K562 (cell line): ENCODE measurements around the gene PPP1CC. TPM values are rescaled to one million over a fixed set of nuclear protein-coding genes. Genes with fewer than 3 reads are reported as not detected.

Source experiments
- ATAC-seq: fragments of 200-7000 bp; cut with Tn5 transposase; 3 replicates; pipeline ENCODE4 v1.9.1; 2020; ENCODE audit warnings: moderate library complexity
- BruUV-seq: library from RNA; stranded (reverse); fragments of 400-500 nt; replicated peaks from 2 replicates; lab custom pipeline; 2021; lab: Mats Ljungman, UMichigan
- CTCF ChIA-PET: fragments of 300-600 bp; formaldehyde crosslinking; extraction: SDS; loops from one replicate; lab custom pipeline; 2021; ENCODE audit warnings: low intra/inter-chr PET ratio; lab: Yijun Ruan, JAX
- POLR2A ChIA-PET: fragments of 300-600, 350-650 bp; sonication (Branson Sonifier 250); formaldehyde crosslinking; extraction: SDS; loops from one replicate; lab custom pipeline; 2021; ENCODE audit warnings: antibody characterized with exemption, inconsistent platforms; lab: Yijun Ruan, JAX
- DNase-seq, 4 experiments: peaks; one replicate each; pipeline versions ENCODE4 v3.0.0 to v3.0.0-alpha.2; 2011 to 2018; ENCODE audit warnings: low spot score in 3 of 4, mixed read lengths in 3 of 4; ENCODE audit errors: extremely low read depth in 1 of 4
- FAIRE-seq: peaks from 2 replicates; lab custom pipeline; 2011; peaks lifted over from hg19 to GRCh38; lab: Jason Lieb, UNC
- H2AFZ ChIP-seq: 2 replicates; pipeline ENCODE4 v1.6.0; 2011; ENCODE audit warnings: low read depth, low read length, control low read depth, inconsistent platforms
- H3K27ac ChIP-seq: fragments of 200-600 bp; 3 replicates; pipeline ENCODE4 v1.8.0; 2011; ENCODE audit warnings: low read depth, mild to moderate bottlenecking, control low read depth, inconsistent platforms, low read length, moderate library complexity, mixed read lengths; ENCODE audit errors: extremely low read depth
- H3K27me3 ChIP-seq, 2 experiments: fragments of 300-600 bp in 1 of 2; 2 replicates in 1 of 2; 3 replicates in 1 of 2; pipeline versions ENCODE4 v1.6.0 to v1.8.0; 2011; ENCODE audit warnings: inconsistent platforms in 2 of 2, low read length in 2 of 2, mild to moderate bottlenecking in 1 of 2, mixed read lengths in 1 of 2, moderate library complexity in 1 of 2; ENCODE audit not compliant: control insufficient read depth in 2 of 2, insufficient read depth in 2 of 2
- H3K36me3 ChIP-seq: fragments of 300-600 bp; 3 replicates; pipeline ENCODE4 v1.8.0; 2011; ENCODE audit warnings: mild to moderate bottlenecking, low read length, inconsistent platforms; ENCODE audit not compliant: control insufficient read depth, insufficient read depth
- H3K4me1 ChIP-seq, 2 experiments: fragments of 200-600 bp in 1 of 2; replicated peaks in 1 of 2; 2 replicates in 1 of 2; 3 replicates in 1 of 2; pipeline versions ENCODE4 v1.5.1 to v1.8.0; 2011; ENCODE audit warnings: inconsistent platforms in 2 of 2, low read length in 2 of 2, mild to moderate bottlenecking in 1 of 2, mixed read lengths in 1 of 2, moderate library complexity in 1 of 2; ENCODE audit not compliant: control insufficient read depth in 2 of 2, insufficient read depth in 2 of 2
- H3K4me2 ChIP-seq: 2 replicates; pipeline ENCODE4 v1.6.1; 2011; ENCODE audit warnings: low read length, control low read depth, inconsistent platforms, mixed read lengths; ENCODE audit not compliant: insufficient read depth
- H3K4me3 ChIP-seq: fragments of 200-600 bp; sonication (generic), shearing (Covaris generic); 2 replicates; pipeline ENCODE4 v1.5.1; 2016; ENCODE audit warnings: control low read depth, inconsistent platforms
- H3K79me2 ChIP-seq: fragments of 200-600 bp; 3 replicates; pipeline ENCODE4 v1.8.0; 2011; ENCODE audit warnings: low read length, inconsistent platforms; ENCODE audit not compliant: control insufficient read depth, insufficient read depth
- H3K9ac ChIP-seq, 2 experiments: 2 replicates each; pipeline versions ENCODE4 v1.6.0 to v1.6.1; 2011; ENCODE audit warnings: low read depth in 2 of 2, low read length in 2 of 2, control low read depth in 1 of 2, inconsistent platforms in 1 of 2, mild to moderate bottlenecking in 1 of 2, mixed read lengths in 1 of 2; ENCODE audit not compliant: insufficient read depth in 1 of 2
- H3K9me1 ChIP-seq: one replicate; pipeline ENCODE4 v1.6.0; 2011; ENCODE audit warnings: inconsistent platforms, mild to moderate bottlenecking, low read length, moderate library complexity; ENCODE audit not compliant: control insufficient read depth, insufficient read depth
- H3K9me3 ChIP-seq: replicated peaks from 2 replicates; pipeline ENCODE4 v1.5.1; 2011; ENCODE audit warnings: low read depth, low read length, inconsistent platforms; ENCODE audit not compliant: control insufficient read depth, insufficient read depth
- H4K20me1 ChIP-seq: replicated peaks from 2 replicates; pipeline ENCODE4 v1.6.1; 2011; ENCODE audit warnings: low read length, inconsistent platforms, mixed read lengths; ENCODE audit not compliant: control insufficient read depth, insufficient read depth
- MCM7 ChIP-seq, 2 experiments: fragments of 450-650 bp; IDR thresholded peaks; 2 replicates each; pipeline ENCODE4 v1.6.1; 2016 to 2018
- ZNF121 ChIP-seq: sonication (generic); formaldehyde crosslinking; conservative IDR thresholded peaks from 2 replicates; pipeline ENCODE4 v1.8.0; 2022; ENCODE audit warnings: missing genetic modification reagents
- ZNF232 ChIP-seq: sonication (generic); formaldehyde crosslinking; IDR thresholded peaks from 2 replicates; pipeline ENCODE4 v1.8.0; 2022; ENCODE audit warnings: mild to moderate bottlenecking, missing genetic modification reagents
- ZNF24 ChIP-seq: fragments of 450-650 bp; IDR thresholded peaks from 2 replicates; pipeline ENCODE4 v1.6.1; 2016
- WGBS: fragments of 100-300 bp; shearing (Covaris generic); methylation state at CpG from one replicate; pipeline ENCODE4 v1.1.6; 2016; ENCODE audit warnings: low coverage, mixed read lengths; ENCODE audit not compliant: insufficient coverage; ENCODE audit errors: missing lambda C conversion rate; 5-methylcytosine and 5-hydroxymethylcytosine counted together
- in situ Hi-C: fragments of 300-500 bp; cut with MboI; formaldehyde crosslinking; loops from 4 replicates; pipeline ENCODE4 v1.15.0; 2018; ENCODE audit warnings: inconsistent platforms, mixed read lengths
- intact Hi-C: fragments of 100-400 bp; cut with micrococcal nuclease; formaldehyde crosslinking; loops from 2 replicates; pipeline ENCODE4 v1.14.2; 2022
- polyA plus RNA-seq, 8 experiments: library from polyadenylated mRNA; depleted of rRNA in 4 of 8; stranded (reverse) in 5 of 8; unstranded in 3 of 8; fragments of >200 nt; fragmentation: Nextera tagmentation in 2 of 8; fragmentation: Illumina TruSeq in 1 of 8; extraction: Ambion mirVana in 2 of 8; extraction: Trizol in 1 of 8; gene quantifications; 2 replicates each; pipeline versions ENCODE4 v1.2.1 to v1.2.3, GENCODE V29; 2011 to 2014; ENCODE audit warnings: inconsistent platforms in 1 of 8, missing spikeins in 1 of 8
- total RNA-seq, 7 experiments: library from RNA; depleted of rRNA in 6 of 7; stranded (reverse); fragments of >200 nt in 6 of 7; fragmentation: Illumina TruSeq in 2 of 7; extraction: Trizol in 2 of 7; gene quantifications; 2 replicates each; pipeline versions ENCODE4 v1.2.1 to v1.2.3, GENCODE V29; 2011 to 2021; ENCODE audit warnings: low replicate concordance in 1 of 7
- TF ChIP-seq, protein P1 (sequence below): fragments of 250-450 bp; sonication (Bioruptor Pico); IDR thresholded peaks from 2 replicates; pipeline ENCODE4 v1.4.0; 2020; ENCODE audit warnings: mild to moderate bottlenecking, moderate library complexity

The PPP1CC gene
- total and polyA plus RNA-seq, 9 of the 15 experiments (the other 6 are each of a cell fraction or from before 2014, with no cell fraction given), result 67.4 to 286 (median 195) TPM

DNA sequence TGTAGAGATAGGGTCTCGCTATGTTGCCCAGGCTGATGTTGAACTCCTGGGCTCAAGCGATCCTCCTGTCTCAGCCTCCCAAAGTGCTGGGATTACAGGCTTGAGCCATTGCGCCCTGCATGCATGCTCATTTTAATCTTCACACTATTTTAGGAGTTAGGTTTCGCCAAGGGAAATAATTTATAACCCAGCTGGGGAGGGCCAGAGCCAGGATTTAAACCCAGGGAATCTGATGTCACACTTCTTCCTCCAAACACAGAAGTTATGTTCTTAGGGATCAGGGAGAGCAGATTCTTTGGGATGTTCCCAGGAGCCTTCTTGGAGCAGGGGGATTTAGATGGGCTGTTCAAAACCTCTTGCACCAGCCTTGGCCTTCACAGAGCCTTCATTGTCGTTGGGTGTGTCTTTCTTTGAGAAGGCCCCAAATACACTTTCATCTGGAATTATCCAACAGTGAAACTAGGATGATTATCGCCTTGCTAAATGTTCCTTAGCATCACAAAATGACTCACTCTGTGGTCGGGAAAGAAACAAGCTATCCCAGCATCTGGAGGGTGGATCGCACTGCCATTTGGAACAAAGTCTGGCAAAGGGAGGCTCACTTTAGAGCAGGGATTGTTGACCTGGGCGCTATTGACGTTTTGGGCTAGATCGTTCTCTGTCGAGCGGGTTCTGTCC lies 8.2 kb upstream of the PPP1CC start:
- POLR2A ChIA-PET, result no interaction called here
- 33% methylated on average over 11 of the region's 13 CpGs for WGBS

More for the DNA sequence above, 8.2 kb upstream of the PPP1CC start:
- CTCF ChIA-PET, result no interaction called here
- Histone ChIP-seq H3K9me3 (no peaks in the 10 kb centered on the region), H3K4me1 (no peaks in the 10 kb centered on the region), H3K27me3 (no peaks in the 10 kb centered on the region), H3K9ac (no peak overlapping the region), H3K9me1 (no peaks in the 10 kb centered on the region), H3K4me2 (no peak overlapping the region), H3K27ac (no peak overlapping the region), H4K20me1 (no peaks in the 10 kb centered on the region), H2AFZ (no peak overlapping the region), H3K4me3 (no peak overlapping the region), H3K79me2 (no peaks in the 10 kb centered on the region), H3K36me3 (no peaks in the 10 kb centered on the region)
- in situ Hi-C loops, result no loop called here
- no peak for FAIRE-seq
- intact Hi-C loops, result no loop called here
- no peak for DNase-seq
- BruUV-seq, result no TSS peak
- peak; percentile 80 for TF ChIP-seq ZNF121 (CRISPR knock-in tag)
- no peak for TF ChIP-seq ZNF232 (CRISPR knock-in tag)
- no peak for TF ChIP-seq MCM7 (IDR thresholded peaks at IDR 0.05)
- no peak for TF ChIP-seq ZNF24
- TF ChIP-seq, protein P1, sequence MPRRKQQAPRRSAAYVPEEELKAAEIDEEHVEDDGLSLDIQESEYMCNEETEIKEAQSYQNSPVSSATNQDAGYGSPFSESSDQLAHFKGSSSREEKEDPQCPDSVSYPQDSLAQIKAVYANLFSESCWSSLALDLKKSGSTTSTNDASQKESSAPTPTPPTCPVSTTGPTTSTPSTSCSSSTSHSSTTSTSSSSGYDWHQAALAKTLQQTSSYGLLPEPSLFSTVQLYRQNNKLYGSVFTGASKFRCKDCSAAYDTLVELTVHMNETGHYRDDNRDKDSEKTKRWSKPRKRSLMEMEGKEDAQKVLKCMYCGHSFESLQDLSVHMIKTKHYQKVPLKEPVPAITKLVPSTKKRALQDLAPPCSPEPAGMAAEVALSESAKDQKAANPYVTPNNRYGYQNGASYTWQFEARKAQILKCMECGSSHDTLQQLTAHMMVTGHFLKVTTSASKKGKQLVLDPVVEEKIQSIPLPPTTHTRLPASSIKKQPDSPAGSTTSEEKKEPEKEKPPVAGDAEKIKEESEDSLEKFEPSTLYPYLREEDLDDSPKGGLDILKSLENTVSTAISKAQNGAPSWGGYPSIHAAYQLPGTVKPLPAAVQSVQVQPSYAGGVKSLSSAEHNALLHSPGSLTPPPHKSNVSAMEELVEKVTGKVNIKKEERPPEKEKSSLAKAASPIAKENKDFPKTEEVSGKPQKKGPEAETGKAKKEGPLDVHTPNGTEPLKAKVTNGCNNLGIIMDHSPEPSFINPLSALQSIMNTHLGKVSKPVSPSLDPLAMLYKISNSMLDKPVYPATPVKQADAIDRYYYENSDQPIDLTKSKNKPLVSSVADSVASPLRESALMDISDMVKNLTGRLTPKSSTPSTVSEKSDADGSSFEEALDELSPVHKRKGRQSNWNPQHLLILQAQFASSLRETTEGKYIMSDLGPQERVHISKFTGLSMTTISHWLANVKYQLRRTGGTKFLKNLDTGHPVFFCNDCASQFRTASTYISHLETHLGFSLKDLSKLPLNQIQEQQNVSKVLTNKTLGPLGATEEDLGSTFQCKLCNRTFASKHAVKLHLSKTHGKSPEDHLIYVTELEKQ, result no peak
- ATAC-seq, result no peak
